ENCODE measurements around the gene IL10RA.

- TF ChIP-seq CTCF (IDR thresholded peaks at IDR 0.05 in 4 of 5, conservative IDR thresholded peaks at IDR 0.05 in 1 of 5) (no peak), POLR2A (IDR thresholded peaks at IDR 0.05) (no peak)
These were observed 9.3 kb downstream of the IL10RA start for GRCh38 chr11:117995472-117995871.

Measured in gastrocnemius medialis (tissue), 4 donors.